SJCRH30 (cell line): Measurements from ENCODE around the gene TMEM131. TPM values are rescaled to one million over a fixed set of nuclear protein-coding genes. Genes with fewer than 3 reads are reported as not detected.
A peak's percentile ranks its signal among the peaks of the same experiment; 100 is the strongest.

Experiments used
- DNase-seq, 2 experiments: peaks; one replicate each; pipeline ENCODE4 v3.0.0-alpha.2; 2015 to 2020
- H3K27ac ChIP-seq: fragments of 250-450 bp; sonication (Bioruptor Pico); 2 replicates; pipeline ENCODE4 v1.5.1; 2020; ENCODE audit warnings: mild to moderate bottlenecking, moderate library complexity
- H3K27me3 ChIP-seq: fragments of 250-450 bp; sonication (Bioruptor Pico); 2 replicates; pipeline ENCODE4 v1.5.1; 2020; ENCODE audit warnings: mild to moderate bottlenecking, moderate library complexity
- H3K36me3 ChIP-seq: fragments of 250-450 bp; sonication (Bioruptor Pico); 2 replicates; pipeline ENCODE4 v1.5.1; 2020; ENCODE audit warnings: mild to moderate bottlenecking, moderate library complexity
- H3K4me1 ChIP-seq: fragments of 250-450 bp; sonication (Bioruptor Pico); 2 replicates; pipeline ENCODE4 v1.5.1; 2020; ENCODE audit warnings: mild to moderate bottlenecking, moderate library complexity
- H3K4me3 ChIP-seq: fragments of 250-450 bp; sonication (Bioruptor Pico); 2 replicates; pipeline ENCODE4 v1.5.1; 2020; ENCODE audit warnings: mild to moderate bottlenecking, moderate library complexity
- H3K9me3 ChIP-seq: fragments of 250-450 bp; sonication (Bioruptor Pico); replicated peaks from 2 replicates; pipeline ENCODE4 v1.5.1; 2020; ENCODE audit warnings: mild to moderate bottlenecking, moderate library complexity
- total RNA-seq: library from RNA; depleted of rRNA; stranded (reverse); fragments of >200 nt; shearing (Covaris generic); gene quantifications from 2 replicates; pipeline ENCODE4 v1.2.3, GENCODE V29; 2014

TMEM131 gene
- total RNA-seq, 1 experiment from 2014 or later: 29.7 TPM

DNA sequence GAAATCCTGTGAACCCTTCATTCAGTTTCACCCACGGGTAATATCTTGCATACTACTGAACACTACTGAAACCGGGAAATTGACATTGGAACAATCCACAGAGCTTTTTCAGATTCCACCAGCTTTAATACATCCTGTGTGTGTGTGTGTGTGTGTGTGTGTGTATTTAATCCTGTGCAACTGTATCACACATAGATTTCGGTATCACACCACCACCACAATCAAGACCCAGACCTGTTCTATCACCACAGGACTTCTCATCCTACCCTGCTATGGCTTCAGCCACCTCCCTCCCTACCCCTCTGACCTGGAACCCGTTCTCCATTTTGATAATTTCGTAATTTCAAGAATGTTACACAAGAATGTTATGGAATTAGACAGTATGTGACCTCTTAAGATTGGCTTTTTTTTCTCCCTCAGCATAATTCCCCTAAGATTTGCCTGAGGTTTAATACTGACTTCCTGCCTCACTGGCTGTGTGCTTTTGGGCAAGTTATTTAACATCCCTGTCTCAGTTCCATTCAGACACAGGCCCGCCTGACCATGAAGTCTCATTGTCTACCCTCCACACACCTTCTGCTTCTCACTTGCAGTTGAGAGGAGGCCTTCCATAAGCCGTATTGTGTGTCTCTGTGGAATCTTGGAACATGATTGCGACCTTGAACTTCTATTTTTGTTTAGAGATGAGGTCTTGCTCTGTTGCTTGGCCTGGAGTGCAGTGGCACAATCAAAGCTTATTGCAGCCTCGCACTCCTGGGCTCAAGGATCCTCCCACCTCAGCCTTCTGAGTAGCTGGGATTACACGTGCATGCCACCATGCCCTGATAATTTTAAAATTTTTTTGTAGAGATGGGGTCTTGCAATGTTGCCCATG is 14.4 kb upstream of the TMEM131 start:
- no peaks in the 10 kb centered on the region for H3K27me3 ChIP-seq
- H3K9me3 ChIP-seq: no peaks in the 10 kb centered on the region; the same call in 1 of the 2 replicates
- peaks cover 18% of the 10 kb centered on the region; the same call in 1 of the 2 replicates for H3K4me1 ChIP-seq
- no peak for DNase-seq
- H3K36me3 ChIP-seq: no peaks in the 10 kb centered on the region
- no peak overlapping the region for H3K27ac ChIP-seq
- H3K4me3 ChIP-seq: no peak overlapping the region

DNA sequence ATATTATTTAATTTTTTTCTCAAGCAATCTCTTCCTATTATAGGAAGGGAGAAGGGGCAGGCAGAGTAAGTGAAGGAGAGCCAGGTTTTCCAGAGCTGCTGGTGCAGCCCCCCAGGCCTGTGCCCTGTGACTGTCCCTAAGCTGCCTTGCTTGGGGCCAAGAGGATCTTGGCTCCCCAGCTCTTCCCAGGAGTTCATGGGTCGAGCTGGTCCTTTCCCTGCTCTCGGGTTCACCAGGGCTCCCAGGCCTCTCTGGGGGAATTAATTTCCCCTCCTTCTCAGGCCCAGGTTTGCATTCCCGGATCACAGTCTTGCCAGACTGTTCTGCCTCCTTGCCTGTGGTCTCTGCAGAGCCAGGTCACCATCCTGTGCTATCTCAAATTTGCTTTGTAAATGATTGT is 12.7 kb upstream of the TMEM131 start:
- Histone ChIP-seq H3K36me3 (no peaks in the 10 kb centered on the region), H3K27ac (no peak overlapping the region), H3K27me3 (no peaks in the 10 kb centered on the region), H3K9me3 (no peaks in the 10 kb centered on the region), H3K4me3 (no peak overlapping the region), H3K4me1 (peaks cover 14% of the 10 kb centered on the region; the same call in 1 of the 2 replicates)
- DNase-seq: no peak

DNA sequence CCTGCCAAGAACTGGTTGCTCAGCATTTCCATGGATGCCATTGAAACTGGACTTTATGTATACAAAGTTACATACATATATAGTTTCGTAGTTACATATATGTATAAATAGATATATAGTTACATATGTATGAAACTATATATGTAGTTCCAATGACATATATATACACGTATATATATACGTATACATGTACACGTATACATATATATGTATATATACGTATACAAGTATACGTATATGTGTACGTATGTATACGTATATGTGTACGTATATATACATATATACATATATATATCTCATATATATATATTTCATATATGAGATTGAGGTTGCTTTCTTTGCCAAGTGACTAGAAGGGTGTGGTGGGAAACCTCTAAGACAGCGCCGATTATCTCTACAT is 10.6 kb upstream of the TMEM131 start:
- Histone ChIP-seq H3K27ac (no peak overlapping the region), H3K27me3 (no peaks in the 10 kb centered on the region), H3K9me3 (no peaks in the 10 kb centered on the region), H3K4me3 (no peak overlapping the region), H3K4me1 (peaks cover 9% of the 10 kb centered on the region; the same call in 1 of the 2 replicates), H3K36me3 (no peaks in the 10 kb centered on the region)
- DNase-seq: no peak

DNA sequence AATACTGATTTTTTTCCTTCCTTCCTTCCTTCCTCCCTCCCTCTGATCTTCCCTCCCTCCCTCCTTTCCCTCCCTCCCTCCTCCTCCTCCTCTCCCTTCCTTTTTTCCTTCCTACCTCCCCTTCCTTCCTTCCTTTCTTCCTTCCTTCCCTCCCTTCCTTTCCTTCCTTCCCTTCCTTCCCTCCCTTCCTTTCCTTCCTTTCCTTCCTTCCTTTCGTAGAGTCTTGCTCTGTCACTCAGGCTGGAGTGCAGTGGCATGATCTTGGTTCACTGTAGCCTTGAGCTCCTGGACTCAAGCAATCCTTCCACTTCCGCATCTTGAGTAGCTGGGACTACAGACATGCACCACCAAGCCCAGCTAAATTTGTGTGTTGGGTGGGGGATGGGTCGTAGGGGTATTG is 8.9 kb upstream of the TMEM131 start:
- H3K27me3 ChIP-seq: no peaks in the 10 kb centered on the region
- no peaks in the 10 kb centered on the region for H3K36me3 ChIP-seq
- no peak for DNase-seq
- no peak overlapping the region for H3K4me3 ChIP-seq
- no peak overlapping the region for H3K27ac ChIP-seq
- no peaks in the 10 kb centered on the region; the same call in 1 of the 2 replicates for H3K4me1 ChIP-seq
- no peaks in the 10 kb centered on the region for H3K9me3 ChIP-seq

DNA sequence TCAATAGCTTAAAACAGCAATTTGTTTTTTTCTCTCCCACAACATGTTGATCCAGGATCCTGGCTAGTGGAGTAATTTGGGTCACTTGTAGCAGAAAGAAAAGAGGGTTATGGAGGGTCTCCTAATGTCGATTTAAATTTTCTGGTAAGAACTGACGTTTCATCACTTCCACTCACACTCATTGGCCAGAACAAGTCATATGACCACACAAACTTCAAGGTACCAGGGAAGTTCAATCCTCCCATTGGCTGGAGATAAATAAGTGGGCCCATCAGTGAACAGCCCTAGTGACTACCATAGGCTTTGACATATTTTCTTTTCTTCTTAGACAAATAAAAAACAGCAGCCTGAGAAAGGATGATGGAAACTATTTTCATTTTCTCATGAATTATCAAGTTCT is 8.3 kb upstream of the TMEM131 start:
- H3K9me3 ChIP-seq: no peaks in the 10 kb centered on the region
- H3K27ac ChIP-seq: no peak overlapping the region
- H3K4me1 ChIP-seq: no peaks in the 10 kb centered on the region
- no peaks in the 10 kb centered on the region for H3K36me3 ChIP-seq
- DNase-seq: no peak
- H3K27me3 ChIP-seq: no peaks in the 10 kb centered on the region
- no peak overlapping the region for H3K4me3 ChIP-seq

DNA sequence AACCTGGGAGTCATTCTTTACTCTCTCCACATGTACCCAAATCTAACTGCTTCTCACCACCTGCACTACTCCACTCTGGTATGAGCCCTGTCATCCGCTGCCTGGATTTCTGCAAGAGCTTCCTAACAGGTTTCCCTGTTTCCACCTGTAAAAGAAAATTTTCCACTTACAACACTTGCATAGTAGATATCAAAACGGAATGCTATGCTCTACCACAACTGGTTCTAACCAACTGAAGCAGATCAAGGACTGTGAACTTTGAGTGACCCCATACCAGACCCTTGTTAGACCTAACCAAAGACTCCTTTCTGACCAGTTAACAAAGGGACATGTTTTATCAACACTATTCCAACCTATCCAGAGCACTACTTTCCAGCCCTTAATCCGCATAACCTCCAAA is 3.8 kb upstream of the TMEM131 start:
- no peaks in the 10 kb centered on the region for H3K27me3 ChIP-seq
- H3K4me3 ChIP-seq: no peak overlapping the region
- peak in 1 of 2 experiments; percentile 30 for DNase-seq
- no peaks in the 10 kb centered on the region for H3K9me3 ChIP-seq
- peaks cover 15% of the 10 kb centered on the region for H3K4me1 ChIP-seq
- no peak overlapping the region for H3K27ac ChIP-seq
- H3K36me3 ChIP-seq: no peaks in the 10 kb centered on the region

DNA sequence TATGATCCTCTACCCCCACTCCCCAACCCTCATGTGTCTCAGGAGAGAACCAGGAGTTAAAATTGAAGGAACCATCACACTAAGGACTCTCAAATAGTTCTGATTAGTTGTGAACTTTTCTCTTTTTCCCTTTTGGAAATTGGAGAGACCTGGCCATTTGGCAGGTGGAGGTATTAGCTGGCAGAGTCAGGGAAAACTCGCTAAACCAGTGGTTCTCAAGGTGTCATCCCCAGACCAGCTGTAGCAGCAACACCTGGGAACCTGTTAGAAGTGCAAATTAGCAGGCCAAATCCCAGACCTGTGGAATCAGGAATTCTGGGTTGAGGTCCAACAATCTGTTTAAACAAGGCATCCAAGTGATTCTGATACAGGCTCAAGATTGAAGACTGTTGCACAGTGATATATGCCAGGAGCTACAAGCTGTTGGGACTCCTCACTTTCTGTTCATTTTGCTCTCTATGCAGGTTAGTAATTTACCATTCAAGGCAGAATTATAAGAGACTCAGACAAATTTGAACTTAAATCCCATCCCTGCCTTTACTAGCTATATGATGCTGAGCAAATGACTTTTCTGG is 2.8 kb upstream of the TMEM131 start:
- no peak for DNase-seq
- H3K27me3 ChIP-seq: no peaks in the 10 kb centered on the region
- no peaks in the 10 kb centered on the region for H3K9me3 ChIP-seq
- peaks cover 15% of the 10 kb centered on the region for H3K4me1 ChIP-seq
- H3K36me3 ChIP-seq: no peaks in the 10 kb centered on the region
- peak overlapping the region; percentile 61 for H3K27ac ChIP-seq
- H3K4me3 ChIP-seq: no peak overlapping the region

DNA sequence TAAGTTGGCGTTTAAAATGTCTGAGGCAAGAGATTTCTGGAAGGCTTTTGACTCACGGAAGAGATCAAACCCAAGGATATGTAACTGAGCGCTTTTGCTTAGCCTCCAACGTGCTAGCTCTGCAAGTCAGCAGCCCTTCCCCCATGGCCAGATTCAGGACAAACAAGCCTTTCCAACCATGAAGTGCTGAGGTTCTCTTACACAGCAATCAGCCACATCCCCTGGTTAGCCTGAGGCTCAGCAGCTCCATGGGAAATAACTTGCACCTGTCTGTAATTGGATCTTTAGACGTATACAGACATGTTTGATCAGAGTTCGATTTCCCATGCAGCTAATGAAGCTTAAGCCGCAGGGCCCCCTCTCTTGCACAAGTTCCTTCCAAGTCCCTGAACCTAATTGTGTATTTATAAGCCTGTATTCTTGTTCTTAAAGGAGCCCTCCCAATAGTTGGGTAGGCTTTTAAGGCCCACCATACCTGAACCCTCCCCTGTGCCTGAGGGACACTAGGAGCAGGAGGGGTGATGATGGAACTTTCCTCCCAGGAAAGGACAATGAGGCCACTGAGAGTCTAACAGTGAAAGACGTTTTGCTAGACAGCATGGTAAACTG is 2.1 kb upstream of the TMEM131 start:
- peaks cover 15% of the 10 kb centered on the region for H3K4me1 ChIP-seq
- no peaks in the 10 kb centered on the region for H3K27me3 ChIP-seq
- H3K36me3 ChIP-seq: no peaks in the 10 kb centered on the region
- peak; percentile 92 to 98 for DNase-seq
- H3K9me3 ChIP-seq: no peaks in the 10 kb centered on the region
- H3K4me3 ChIP-seq: no peak overlapping the region
- peak overlapping the region; percentile 61 for H3K27ac ChIP-seq

DNA sequence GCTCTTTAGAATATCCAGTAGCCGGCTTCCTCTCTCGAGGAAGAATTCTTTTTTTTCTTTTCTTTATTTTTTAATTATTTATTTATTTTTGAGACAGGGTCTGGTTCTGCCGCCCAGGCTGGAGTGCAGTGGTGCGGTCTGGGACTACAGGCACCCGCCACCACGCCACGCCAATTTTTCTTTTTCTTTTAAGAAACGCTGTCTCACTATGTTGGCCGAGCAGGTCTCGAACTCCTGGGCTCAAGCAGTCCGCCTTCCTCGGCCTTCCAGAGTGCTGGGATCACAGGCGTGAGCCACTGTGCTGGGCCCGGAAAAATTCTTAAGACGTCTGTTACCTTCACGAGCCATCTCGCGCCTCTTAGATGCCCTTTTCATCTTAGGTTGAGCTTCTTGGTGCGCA is 931 bp upstream of the TMEM131 start:
- Histone ChIP-seq H3K27me3 (no peaks in the 10 kb centered on the region), H3K4me3 (peak overlapping the region; percentile 81), H3K9me3 (no peaks in the 10 kb centered on the region), H3K4me1 (peaks cover 15% of the 10 kb centered on the region), H3K27ac (no peak overlapping the region; the same call in 1 of the 2 replicates), H3K36me3 (no peaks in the 10 kb centered on the region)
- no peak for DNase-seq

DNA sequence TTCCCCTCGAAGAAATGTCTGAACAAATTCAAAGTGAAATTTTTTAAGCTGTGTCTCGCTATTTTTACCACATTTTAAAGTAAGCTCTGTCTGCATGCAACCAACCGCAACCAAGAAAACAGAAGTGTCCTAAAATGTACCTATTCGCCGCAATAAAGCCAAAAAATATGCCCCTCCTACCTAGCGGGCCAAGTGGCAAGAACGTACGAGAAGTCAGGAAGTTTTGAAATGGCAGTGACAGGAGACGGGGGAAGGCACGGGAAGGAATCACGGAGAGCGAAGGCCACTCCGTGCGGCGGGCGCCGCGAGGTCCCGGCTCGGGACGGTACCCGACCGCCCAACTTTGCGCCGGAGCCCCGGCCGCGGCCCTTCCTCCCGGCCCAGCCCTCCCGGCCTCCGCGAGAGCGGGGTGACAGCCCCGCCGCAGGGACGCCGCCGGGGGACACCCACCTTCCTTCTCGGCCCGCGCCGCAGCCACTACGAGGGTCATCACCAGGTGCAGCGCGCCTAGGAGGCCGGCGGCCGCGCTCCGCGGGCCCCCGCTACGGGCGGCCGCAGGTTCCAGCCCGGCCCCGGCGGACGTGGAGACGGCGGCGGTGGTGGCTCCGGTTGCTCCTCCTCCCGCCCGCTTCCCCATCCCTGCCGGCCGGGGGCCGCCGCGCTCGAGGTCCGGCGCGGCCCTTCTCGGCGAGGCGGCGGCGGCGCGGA is 568 bp downstream of the TMEM131 start:
- H3K4me1 ChIP-seq: peaks cover 15% of the 10 kb centered on the region
- peak overlapping the region; percentile 91 for H3K27ac ChIP-seq
- H3K4me3 ChIP-seq: peak overlapping the region; percentile 81
- no peaks in the 10 kb centered on the region for H3K27me3 ChIP-seq
- DNase-seq: no peak
- H3K9me3 ChIP-seq: no peaks in the 10 kb centered on the region
- H3K36me3 ChIP-seq: no peaks in the 10 kb centered on the region

DNA sequence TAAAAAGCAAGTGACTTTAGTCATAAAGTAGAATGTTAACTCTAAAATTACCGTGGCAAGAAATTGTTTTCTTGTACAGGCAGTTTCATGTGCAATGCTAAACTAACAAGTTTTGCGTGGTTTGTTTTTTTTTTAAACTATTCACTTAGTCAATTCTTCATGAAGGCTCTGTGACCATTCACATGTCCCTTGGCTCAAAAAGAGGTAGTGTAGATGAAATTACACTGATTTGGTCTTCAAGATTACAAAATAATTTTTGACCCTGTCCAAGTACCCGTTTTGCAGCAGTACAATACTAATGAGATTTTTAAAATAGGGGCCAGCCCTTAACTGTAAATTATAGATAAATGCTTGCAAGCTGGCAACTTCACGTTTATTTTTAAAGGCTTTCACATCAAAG is 1.3 kb downstream of the TMEM131 start:
- H3K4me3 ChIP-seq: peak overlapping the region; percentile 81
- peaks cover 15% of the 10 kb centered on the region for H3K4me1 ChIP-seq
- peak overlapping the region; percentile 91; the same call in 1 of the 2 replicates for H3K27ac ChIP-seq
- no peaks in the 10 kb centered on the region for H3K9me3 ChIP-seq
- H3K36me3 ChIP-seq: no peaks in the 10 kb centered on the region
- DNase-seq: no peak
- H3K27me3 ChIP-seq: no peaks in the 10 kb centered on the region

DNA sequence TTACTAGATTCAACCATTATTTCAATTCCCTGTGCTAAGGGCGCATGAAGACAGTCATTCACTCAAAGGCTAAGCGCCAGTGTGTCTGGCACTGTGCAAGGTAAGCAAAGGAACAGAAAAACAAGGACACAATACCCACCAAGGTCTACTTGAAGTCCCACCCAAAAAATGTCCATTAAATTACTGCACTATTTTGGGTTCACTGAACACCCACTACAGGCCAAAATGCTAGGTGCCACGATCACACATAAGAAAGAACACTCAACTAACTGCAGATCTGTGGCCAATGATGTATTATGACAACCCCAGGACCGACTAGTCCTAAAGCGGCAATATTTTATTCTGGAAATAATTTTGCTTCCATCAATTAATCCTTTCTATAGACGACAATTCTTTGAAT is 1.8 kb downstream of the TMEM131 start:
- DNase-seq: no peak

DNA sequence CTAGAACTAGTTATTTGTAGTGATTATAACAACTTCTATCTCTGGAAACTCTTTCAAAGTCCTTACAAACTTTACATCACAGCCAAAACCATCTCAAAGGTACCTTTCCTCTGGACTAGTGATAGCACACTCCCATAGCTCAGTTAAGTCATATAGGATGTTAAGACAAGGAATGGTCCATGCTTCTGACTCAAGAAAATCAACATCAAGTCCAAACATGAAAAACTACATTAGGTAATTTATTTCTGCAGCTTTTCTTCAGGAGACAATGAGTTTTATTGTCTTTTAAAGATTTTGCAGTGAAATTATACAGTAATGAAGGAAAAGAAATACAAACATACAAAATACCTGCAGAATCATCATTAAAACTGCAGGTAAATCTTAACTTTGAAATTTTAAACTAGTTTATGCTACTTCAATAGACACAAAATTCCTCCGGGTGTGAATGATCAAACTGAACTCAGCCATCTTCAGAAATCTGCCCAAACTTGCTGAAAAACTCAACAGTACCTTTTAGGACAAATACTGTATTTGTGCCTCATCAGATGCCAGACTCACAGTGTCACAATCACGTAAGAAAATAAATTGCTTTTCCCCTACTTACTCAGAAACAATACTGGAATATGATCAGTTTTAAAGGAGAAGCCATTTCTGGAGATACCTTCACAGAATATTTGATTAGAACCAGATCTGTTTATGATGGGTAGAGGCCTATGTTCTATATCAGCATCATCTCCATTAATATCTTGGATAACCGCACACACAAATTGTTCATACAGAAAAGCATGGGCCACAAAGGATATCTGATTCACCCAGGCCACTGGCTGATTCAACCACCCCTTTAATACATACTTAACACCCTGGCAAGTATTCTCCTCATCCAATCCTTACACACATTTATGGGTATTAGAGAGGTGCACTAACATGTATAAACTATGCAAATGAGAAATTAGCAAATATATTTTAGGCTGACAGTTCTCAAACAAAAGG is 2.6 kb downstream of the TMEM131 start:
- no peaks in the 10 kb centered on the region; the same call in 1 of the 2 replicates for H3K9me3 ChIP-seq
- no peaks in the 10 kb centered on the region for H3K27me3 ChIP-seq
- peaks cover 8% of the 10 kb centered on the region for H3K4me1 ChIP-seq
- peak overlapping the region; percentile 81 for H3K4me3 ChIP-seq
- no peak for DNase-seq
- no peaks in the 10 kb centered on the region for H3K36me3 ChIP-seq
- H3K27ac ChIP-seq: no peak overlapping the region

More for the DNA sequence above, 1.8 kb downstream of the TMEM131 start:
- Histone ChIP-seq H3K4me3 (peak overlapping the region; percentile 81), H3K27me3 (no peaks in the 10 kb centered on the region), H3K4me1 (peaks cover 15% of the 10 kb centered on the region), H3K9me3 (no peaks in the 10 kb centered on the region; the same call in 1 of the 2 replicates), H3K27ac (no peak overlapping the region), H3K36me3 (no peaks in the 10 kb centered on the region)
